SKM-1 (cell line): ENCODE measurements around the gene FBRSL1.
"Not testable (repeated sequence)": the region's sequence is repeated elsewhere in the genome, so short reads cannot be mapped to it uniquely, and the experiment has no call there.

Experiments
- DNase-seq: peaks from one replicate; lab custom pipeline; 2025; ENCODE audit not compliant: unreplicated experiment; lab: John Stamatoyannopoulos, UW

Gene FBRSL1

GRCh38 chr12:132489602-132490266 lies at the start of gene FBRSL1:
FBRSL1 (plus strand) TSS chr12:132490151.
- peak; percentile 37 for DNase-seq

DNA sequence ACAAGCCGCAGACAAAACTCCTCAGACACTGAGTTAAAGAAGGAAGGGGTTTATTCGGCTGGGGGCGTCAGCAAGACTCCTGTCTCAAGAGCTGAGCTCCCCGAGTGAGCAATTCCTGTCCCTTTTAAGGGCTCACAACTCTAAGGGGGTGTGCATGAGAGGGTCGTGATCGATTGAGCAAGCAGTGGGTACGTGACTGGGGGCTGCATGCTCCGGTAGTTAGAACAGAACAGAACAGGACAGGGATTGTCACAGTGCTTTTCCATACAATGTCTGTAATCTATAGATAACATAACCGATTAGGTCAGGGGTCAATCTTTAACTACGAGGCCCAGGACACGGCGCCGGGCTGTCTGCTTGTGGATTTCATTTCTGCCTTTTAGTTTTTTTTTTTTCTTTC lies 49.5 kb upstream of the FBRSL1 start:
- not testable (repeated sequence) for DNase-seq

DNA sequence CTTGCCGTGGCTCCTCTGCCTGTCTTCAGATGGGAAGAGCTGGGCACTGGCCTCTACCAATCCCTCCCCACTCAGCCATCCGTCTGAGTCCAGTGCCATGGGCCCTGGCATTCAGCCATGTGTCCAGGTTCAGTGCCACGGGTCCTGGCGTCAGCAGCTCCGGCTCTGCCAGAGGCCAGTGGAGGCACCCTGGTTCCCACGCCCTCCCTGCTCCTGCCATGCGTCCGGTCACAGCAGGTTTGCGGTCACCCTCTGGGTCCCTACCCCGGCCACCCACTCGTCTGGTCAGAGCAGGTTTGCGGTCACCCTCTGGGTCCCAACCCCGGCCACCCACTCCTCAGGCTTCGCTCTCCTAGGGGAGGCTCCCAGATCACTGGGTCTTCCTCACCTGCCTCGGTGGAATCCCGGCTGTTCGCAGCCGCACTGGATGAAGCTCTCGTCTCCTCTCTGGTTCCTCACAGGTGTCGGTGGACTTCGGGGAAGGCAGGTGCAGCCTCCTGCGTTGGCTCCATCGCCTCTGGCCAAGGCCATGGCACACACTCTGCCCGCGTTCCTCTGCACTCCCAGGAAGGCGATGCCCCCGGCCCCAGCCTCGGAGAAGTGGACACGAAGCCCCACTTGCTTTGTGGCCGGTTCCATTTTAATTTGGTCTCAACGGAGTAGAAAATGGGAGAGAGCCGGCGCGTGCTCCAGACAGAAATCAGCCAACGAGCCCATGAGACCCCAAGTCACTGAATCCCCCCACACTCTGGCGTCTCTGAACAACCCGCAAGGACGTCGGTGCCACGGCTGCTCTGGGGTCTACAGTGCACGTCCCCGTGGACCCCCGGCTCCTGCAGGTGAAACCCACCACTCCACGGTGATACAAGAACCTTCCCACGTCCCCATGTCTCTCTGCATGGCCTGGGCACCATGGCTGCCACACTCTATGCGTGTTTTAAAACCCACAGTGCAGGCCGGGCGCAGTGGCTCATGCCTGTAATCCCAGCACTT lies 47.8 kb upstream of the FBRSL1 start:
- no peak for DNase-seq

GRCh38 chr12:132443091-132443490 lies 46.9 kb upstream of the FBRSL1 start:
- no peak for DNase-seq

GRCh38 chr12:132444283-132444682 lies 45.7 kb upstream of the FBRSL1 start:
- no peak for DNase-seq

GRCh38 chr12:132444957-132445883 lies 44.7 kb upstream of the FBRSL1 start:
- no peak for DNase-seq

- no peak for DNase-seq
Observed at GRCh38 chr12:132445884-132446632, 43.9 kb upstream of the FBRSL1 start.

GRCh38 chr12:132446633-132447326 lies 43.2 kb upstream of the FBRSL1 start:
- DNase-seq = no peak

GRCh38 chr12:132447327-132447720 lies 42.6 kb upstream of the FBRSL1 start:
- DNase-seq = no peak

GRCh38 chr12:132447731-132448462 lies 42.1 kb upstream of the FBRSL1 start:
- DNase-seq = no peak

DNA sequence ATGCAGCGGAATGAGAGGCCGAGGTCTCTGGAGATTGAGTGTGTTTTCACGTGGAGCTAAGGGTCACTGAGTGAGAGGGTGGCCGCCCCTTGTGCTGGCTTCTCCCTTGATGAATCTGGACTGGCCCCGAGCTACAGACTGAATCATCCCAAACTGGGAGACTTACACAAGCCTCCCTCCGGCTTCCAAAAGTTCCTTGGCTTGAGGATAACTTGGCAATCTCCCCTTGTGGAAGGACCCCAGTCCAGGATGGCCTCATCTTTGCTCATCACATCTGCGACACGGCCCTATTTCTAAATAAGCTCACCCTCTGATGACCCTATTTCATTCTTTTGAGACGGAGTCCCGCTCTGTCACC lies 41.5 kb upstream of the FBRSL1 start:
- DNase-seq = no peak

DNA sequence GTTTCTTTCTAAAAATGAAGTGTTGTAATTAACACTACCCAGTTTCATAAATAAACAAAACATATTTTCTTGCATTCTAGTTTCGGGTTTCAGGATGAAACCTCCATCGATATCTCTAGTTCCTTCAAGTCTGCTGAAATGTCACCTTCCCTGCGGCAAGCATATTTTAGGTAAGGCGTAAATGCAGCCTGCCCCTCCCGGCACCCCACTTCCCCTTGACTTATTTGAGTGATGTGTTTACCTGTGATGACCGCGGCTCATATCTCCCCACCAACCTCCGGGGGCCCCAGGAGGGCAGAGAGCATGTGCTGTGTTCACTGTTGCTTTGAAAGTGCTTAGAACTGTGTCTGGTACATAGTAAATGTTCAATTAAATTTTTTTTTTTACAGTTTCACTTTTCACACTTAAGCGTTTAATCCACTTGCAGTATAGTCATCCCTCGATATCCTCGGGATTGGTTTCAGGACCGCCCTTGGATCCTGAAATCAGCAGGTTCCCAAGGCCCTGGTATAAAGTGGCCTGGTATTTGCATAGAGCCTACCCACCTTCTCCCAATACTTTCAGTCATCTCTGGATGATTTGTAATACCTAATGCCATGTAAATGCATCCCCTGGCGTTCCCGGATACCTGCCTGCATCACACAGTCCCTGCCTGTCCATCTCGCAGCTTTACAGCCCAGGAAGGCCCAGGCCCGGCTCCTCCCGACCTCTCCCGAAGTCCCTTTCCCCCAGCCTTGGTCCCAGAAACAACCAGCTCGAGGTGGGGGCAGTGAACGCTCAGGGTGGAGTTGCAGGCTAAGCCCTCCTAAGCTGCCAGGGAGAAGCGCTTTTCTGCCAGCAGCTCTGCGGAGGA lies 40.2 kb upstream of the FBRSL1 start:
- DNase-seq = no peak

DNA sequence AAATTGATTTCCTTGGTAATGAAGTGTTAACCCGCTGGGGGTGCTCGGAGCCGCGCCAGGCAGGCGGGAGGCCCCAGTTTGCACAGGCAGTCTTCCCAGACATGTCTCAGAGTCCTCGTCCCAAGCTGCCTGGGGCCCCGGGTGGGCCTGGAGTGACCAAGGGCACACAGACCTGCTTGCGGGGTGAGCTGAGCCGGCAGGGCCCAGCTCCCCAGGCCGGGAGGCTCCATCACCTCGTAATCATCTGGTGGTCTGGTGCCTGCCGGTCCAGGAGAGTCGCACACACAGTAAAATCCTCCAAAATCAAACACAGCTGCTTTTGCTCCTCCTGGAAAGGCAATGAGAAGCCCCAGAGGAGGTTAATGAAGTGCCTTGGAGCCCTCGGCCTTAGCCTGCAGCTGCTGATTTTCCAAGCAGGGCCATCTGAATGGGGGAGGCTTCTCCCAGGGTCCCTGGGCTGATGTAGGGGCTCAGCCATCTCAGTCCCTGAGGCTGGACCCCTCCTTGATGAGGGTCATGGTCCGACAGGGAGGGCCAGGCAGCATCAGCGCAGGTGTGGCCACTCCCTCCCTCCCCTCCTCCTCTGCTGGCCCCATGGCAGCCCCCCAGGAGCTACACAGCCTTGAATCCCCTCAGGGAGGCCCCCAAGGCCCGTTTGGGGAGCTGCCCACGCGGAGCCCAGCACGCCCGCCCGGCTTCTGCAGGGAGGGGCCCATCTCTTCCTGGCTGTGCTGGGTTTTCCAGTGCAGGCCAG lies 39.4 kb upstream of the FBRSL1 start:
- no peak for DNase-seq

DNA sequence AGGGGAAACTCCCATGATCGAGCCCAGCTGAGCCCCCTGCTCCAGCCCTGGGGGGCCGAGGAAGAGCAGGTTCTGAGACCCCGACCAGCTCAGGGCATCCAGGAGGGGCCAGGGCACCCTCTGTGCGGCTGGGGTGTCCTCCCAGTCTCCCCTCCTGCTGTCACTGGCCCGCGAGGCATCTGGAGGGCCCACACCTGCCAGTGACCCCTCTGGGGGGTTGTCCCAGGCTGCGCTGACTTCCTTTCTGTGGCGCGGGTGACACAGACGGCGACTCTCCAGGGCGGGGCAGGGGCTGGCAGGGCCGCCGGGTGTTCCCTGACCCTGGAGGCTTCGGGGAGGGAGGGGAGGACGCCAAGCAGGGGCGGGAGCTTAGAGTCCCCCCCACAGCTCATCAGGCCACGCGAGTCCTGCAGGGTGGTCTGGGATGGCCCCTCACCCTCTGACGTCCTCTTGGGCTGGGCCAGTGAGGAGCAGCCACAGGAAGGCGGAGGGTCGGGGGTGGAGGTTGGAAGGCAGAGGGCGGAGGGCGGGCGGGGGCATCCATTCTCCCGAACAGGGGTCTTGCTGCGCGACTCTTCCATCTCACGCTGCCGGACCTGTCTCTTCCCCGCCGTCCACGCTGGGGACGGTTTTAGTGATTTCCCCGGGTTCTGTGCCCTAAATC lies 38.6 kb upstream of the FBRSL1 start:
- DNase-seq = no peak

- DNase-seq = no peak
Observed at GRCh38 chr12:132451836-132452195, 38.1 kb upstream of the FBRSL1 start.

GRCh38 chr12:132452596-132453350 lies 37.2 kb upstream of the FBRSL1 start:
- DNase-seq = no peak
